ENCODE measurements around the gene KCNJ15. TPM values are rescaled to one million over a fixed set of nuclear protein-coding genes. Genes with fewer than 3 reads are reported as not detected.

KCNJ15 gene
- total and polyA plus RNA-seq, 2 of the 13 experiments (the other 11 are each of a cell fraction or from before 2014, with no cell fraction given) = not detected

DNA sequence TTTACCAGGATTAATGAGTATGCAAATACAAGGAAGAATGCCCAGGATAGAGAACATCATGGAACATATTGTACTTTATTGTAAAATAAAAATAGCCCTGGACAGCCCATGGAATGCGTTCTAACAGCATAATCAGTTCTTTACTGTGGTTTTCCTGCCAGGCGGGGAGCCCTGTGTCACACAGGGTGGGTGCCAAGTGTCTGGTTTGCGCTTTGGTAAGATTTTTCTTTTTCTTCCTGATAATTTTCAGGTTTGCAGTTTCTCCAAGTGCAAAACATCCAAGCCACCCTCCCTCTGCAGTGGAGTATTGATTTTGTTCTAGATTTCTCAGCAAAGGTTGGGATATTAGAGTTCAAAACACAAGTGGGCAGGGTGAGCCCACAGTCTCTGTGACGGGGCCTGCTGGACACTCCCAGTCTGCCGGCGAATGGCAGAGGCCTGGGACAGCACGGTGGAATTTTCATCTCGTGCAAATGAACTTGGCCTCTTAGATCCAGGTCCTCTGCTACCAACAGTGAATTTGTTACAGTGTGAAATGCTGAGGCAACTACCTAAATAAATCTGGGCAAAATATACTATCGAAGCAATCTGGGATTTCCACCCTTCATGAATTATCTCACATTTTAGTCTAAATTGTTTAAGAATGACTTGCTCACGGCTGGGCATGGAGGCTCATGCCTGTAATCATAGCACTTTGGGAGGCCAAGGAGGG is 15.6 kb upstream of the KCNJ15 start:
- H4K20me1 ChIP-seq (ENCODE audit: insufficient read depth, low read length) = no peaks in the 10 kb centered on the region
- no peak overlapping the region for H2AFZ ChIP-seq (ENCODE audit: low read length)
- H3K79me2 ChIP-seq (ENCODE audit: insufficient read depth, low read length) = no peaks in the 10 kb centered on the region
- no peaks in the 10 kb centered on the region for H3K9me3 ChIP-seq (ENCODE audit: low read length)
- TF ChIP-seq HNRNPL (IDR thresholded peaks at IDR 0.05; ENCODE audit: low read depth, low read length) (no peak), SP2 (CRISPR knock-in tag; IDR thresholded peaks at IDR 0.05) (no peak), ZSCAN25 (CRISPR knock-in tag; IDR thresholded peaks at IDR 0.05) (no peak), ZNF556 (CRISPR knock-in tag; IDR thresholded peaks at IDR 0.05; ENCODE audit: borderline replicate concordance) (no peak), ARNTL (CRISPR knock-in tag; IDR thresholded peaks at IDR 0.05) (no peak), NFYB (CRISPR knock-in tag; IDR thresholded peaks at IDR 0.05) (no peak)
- intact Hi-C loops (cut with micrococcal nuclease; ENCODE audit: unreplicated experiment) = no loop called here
- no peak overlapping the region for H3K9ac ChIP-seq (ENCODE audit: insufficient read depth, low read depth, low read length)
- ATAC-seq (no peak), FAIRE-seq (no peak), DNase-seq (ENCODE audit: low spot score) (no peak)
- no peak overlapping the region for H3K4me3 ChIP-seq (replicated peaks in 1 of 3; ENCODE audit: insufficient read depth in 1 of 3, low read depth in 2 of 3, low read length in 3 of 3)
- no peak overlapping the region for H3K4me2 ChIP-seq (ENCODE audit: low read depth, low read length)
- WGBS (ENCODE audit: low lambda C conversion rate) = 31% methylated on average over 7 of the region's 10 CpGs
- no peak overlapping the region for H3K27ac ChIP-seq (ENCODE audit: extremely low read length, insufficient read depth, low read length)
- in situ Hi-C loops (cut with HindIII; ENCODE audit: extremely low pct_ligation_motif_present, low pct_unique_long_range_greater_than_20kb) = no loop called here
- no TSS peak for BruUV-seq (replicated peaks)
- no peaks in the 10 kb centered on the region for H3K4me1 ChIP-seq (ENCODE audit: insufficient read depth, low read length)
- ChIA-PET POLR2A (no interaction called here), CTCF (ENCODE audit: low intra/inter-chr PET ratio, low total read pairs) (no interaction called here)
- no peaks in the 10 kb centered on the region for H3K27me3 ChIP-seq (ENCODE audit: control insufficient read depth in 1 of 2, insufficient read depth in 2 of 2, low read length in 2 of 2)
- H3K36me3 ChIP-seq (replicated peaks in 1 of 2; ENCODE audit: control insufficient read depth in 1 of 2, insufficient read depth in 2 of 2, low read length in 2 of 2) = no peaks in the 10 kb centered on the region

DNA sequence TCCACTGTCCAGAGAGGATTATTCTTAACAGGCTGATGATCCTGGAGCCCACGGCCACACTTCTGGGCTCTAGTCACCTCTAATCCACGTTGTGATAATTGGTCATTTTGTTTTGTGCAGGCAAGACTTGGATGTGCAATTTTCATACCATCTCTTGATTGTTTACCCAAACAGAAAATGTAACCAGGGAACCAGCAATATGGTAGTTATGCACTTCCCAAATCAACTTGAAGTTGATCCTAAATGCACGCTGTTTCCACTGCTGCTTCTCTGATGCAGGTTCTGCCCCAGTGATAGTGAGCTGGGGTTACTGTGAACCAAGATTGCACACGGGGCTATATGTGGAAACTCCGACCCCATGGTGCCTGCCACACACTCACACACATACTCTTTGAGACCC is 14.7 kb upstream of the KCNJ15 start:
- Histone ChIP-seq H3K36me3 (replicated peaks in 1 of 2; ENCODE audit: control insufficient read depth in 1 of 2, insufficient read depth in 2 of 2, low read length in 2 of 2) (no peaks in the 10 kb centered on the region), H3K4me3 (replicated peaks in 1 of 3; ENCODE audit: insufficient read depth in 1 of 3, low read depth in 2 of 3, low read length in 3 of 3) (no peak overlapping the region), H2AFZ (ENCODE audit: low read length) (no peak overlapping the region), H3K27ac (ENCODE audit: extremely low read length, insufficient read depth, low read length) (no peak overlapping the region), H3K27me3 (ENCODE audit: control insufficient read depth in 1 of 2, insufficient read depth in 2 of 2, low read length in 2 of 2) (no peaks in the 10 kb centered on the region), H4K20me1 (ENCODE audit: insufficient read depth, low read length) (no peaks in the 10 kb centered on the region), H3K9me3 (ENCODE audit: low read length) (no peaks in the 10 kb centered on the region), H3K9ac (ENCODE audit: insufficient read depth, low read depth, low read length) (no peak overlapping the region), H3K79me2 (ENCODE audit: insufficient read depth, low read length) (no peaks in the 10 kb centered on the region), H3K4me1 (ENCODE audit: insufficient read depth, low read length) (no peaks in the 10 kb centered on the region), H3K4me2 (ENCODE audit: low read depth, low read length) (no peak overlapping the region)
- BruUV-seq (replicated peaks) = no TSS peak
- in situ Hi-C loops (cut with HindIII; ENCODE audit: extremely low pct_ligation_motif_present, low pct_unique_long_range_greater_than_20kb) = no loop called here
- FAIRE-seq (no peak), DNase-seq (ENCODE audit: low spot score) (no peak), ATAC-seq (no peak)
- CTCF ChIA-PET (ENCODE audit: low intra/inter-chr PET ratio, low total read pairs) = no interaction called here
- WGBS (ENCODE audit: low lambda C conversion rate) = 22% methylated on average over 3 of the region's 5 CpGs
- intact Hi-C loops (cut with micrococcal nuclease; ENCODE audit: unreplicated experiment) = no loop called here
- POLR2A ChIA-PET = no interaction called here
- no peak for TF ChIP-seq ZNF703 (CRISPR knock-in tag; IDR thresholded peaks at IDR 0.05; ENCODE audit: borderline replicate concordance)
- no peak for TF ChIP-seq GPN1 (CRISPR knock-in tag; IDR thresholded peaks at IDR 0.05; ENCODE audit: borderline replicate concordance)
- TF ChIP-seq HOXA5 (CRISPR knock-in tag; IDR thresholded peaks at IDR 0.05) = no peak
- TF ChIP-seq ZBTB40 (IDR thresholded peaks at IDR 0.05) = no peak
- no peak for TF ChIP-seq ZBTB40 (CRISPR knock-in tag; IDR thresholded peaks at IDR 0.05)
